Fibroblast of skin of right biceps (primary cell): Measurements from ENCODE around the gene WDR7.

Experiments
- DNase-seq: peaks from one replicate; pipeline ENCODE4 v3.0.0-alpha.2; 2013

The WDR7 gene

GRCh38 chr18:56658261-56658660 is 7.1 kb downstream of the WDR7 start:
- DNase-seq = no peak

GRCh38 chr18:56659111-56659510 is 8.0 kb downstream of the WDR7 start:
- no peak for DNase-seq

- no peak for DNase-seq
These were observed 9.5 kb downstream of the WDR7 start for GRCh38 chr18:56660655-56661054.

DNA sequence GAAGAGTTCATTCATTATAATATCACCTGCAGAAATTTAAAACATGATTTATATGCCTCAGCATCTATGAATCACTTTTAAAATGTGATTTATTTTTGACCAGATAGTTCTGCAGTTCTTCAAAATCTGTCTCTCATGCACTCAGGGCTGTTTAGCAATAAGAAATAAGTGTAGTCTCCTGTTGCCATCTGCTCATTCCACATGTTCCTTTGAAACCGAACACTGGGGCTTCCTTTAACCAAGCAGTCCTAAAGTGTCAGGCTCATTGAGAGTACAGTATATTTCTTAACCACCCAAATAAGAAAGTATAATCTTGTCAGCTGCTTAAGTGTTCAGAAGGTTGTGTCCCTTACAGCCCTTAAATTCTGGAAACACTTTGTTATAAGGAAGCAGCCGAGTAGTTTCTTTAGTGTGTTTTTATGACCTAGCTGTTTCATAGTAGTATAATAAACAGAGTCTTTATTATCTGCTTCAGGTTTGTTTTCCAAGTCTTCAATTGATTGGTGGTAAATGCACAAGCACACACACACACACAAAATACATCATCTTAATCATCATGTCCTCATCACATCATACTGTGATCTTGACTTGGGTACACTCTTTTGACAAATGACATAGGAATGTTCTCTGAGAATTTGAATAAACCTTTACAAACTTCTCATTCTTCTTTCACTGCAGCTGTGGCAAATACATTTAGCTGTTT is 10.4 kb downstream of the WDR7 start:
- DNase-seq = no peak

GRCh38 chr18:56662063-56662408 is 10.9 kb downstream of the WDR7 start:
- DNase-seq = no peak

GRCh38 chr18:56662502-56662901 is 11.3 kb downstream of the WDR7 start:
- no peak for DNase-seq

DNA sequence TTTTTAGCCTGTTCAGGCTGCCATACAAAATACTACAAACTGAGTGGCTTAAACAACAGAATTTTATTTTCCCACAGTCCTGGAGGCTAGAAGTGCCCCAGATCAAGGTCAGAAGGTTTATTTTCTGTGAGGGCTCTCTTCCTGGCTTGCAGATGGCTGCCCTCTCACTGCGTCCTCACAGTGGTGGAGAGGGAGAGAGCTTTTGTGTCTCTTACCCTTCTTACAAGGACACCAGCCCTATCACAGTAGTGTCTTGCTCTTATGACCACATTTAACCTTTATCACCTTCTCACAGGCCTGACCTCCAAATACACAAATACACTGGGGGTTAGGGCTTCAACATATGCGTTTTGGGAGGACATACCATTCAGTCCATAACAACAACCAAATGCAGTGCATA is 11.7 kb downstream of the WDR7 start:
- no peak for DNase-seq

- no peak for DNase-seq
These were observed 21.2 kb downstream of the WDR7 start for GRCh38 chr18:56672391-56672790.

GRCh38 chr18:56672981-56673380 is 21.8 kb downstream of the WDR7 start:
- no peak for DNase-seq

DNA sequence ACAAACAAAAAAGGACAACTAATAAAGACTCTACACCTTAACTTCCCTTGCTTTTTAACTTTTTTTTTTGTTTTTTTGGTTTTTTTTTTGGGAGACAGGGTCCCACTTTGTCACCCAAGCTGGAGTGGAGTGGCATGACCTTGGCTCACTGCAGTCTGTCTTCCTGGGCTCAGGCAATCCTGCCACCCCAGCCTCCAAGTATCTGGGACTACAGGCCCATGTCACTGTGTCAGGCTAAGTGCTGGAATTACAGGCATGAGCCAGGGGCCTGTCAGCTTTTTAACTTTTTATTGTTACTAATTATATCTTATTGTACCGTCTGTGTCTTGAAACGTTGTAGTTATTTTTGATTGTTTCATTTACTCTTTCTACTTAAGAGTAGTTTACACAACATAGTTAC is 25.5 kb downstream of the WDR7 start:
- DNase-seq = no peak

DNA sequence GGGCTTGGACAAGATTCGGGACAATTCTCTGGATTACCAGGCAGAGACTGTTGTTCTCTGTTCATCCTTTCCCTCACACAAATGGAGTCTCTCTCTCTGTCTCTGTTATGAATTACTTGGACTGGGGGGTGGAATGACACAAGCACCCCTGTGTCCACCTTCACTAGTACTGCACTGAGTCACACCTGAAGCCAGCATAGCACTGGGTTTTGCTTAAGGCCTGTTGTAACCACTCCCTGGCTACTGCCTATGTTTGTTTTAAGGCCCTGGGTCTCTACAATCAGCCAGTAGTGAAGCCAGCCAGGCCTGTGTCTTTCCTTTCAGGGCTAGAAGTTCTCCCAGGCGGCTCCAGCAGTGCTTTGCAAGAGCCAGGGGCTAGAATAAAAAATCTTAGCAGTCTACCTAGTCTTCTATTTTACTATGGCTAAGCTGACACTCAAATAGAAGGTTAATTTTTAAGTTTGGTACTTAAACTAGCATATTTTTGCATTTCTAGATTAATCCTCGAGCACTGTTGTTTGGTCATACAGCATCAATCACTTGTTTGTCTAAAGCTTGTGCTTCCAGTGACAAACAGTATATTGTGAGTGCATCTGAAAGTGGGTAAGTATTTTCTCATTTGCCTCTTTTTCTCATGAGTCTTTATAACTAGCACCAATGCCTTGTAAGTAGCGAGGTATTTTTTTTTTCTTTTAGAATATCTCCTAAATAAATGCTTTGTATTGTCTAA is 27.8 kb downstream of the WDR7 start:
- no peak for DNase-seq

- DNase-seq = no peak
These were observed 33.1 kb downstream of the WDR7 start for GRCh38 chr18:56684277-56684676.

DNA sequence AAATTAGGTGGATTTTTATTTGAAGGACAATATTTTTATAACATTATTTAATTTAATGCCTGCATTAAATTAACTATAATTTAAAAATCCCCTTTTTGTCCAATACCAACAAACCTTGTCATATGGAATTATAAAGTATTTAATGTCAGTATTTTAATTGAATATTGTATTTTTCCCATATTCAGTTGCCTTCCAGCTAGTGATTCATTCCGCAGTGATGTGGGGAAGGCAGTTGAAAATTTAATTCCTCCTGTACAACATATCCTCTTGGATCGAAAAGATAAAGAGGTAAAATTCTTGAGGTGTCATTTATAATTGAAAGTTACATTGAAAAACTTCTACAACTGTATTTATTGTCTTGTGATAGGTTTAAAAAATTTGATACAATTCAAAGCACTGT is 40.4 kb downstream of the WDR7 start:
- no peak for DNase-seq

GRCh38 chr18:56696966-56697365 is 45.8 kb downstream of the WDR7 start:
- peak; percentile 48 for DNase-seq

- peak; percentile 42 for DNase-seq
These were observed 51.8 kb downstream of the WDR7 start for GRCh38 chr18:56702946-56703345.

- DNase-seq = peak; percentile 90
These were observed 58.3 kb downstream of the WDR7 start for GRCh38 chr18:56709463-56709862.

DNA sequence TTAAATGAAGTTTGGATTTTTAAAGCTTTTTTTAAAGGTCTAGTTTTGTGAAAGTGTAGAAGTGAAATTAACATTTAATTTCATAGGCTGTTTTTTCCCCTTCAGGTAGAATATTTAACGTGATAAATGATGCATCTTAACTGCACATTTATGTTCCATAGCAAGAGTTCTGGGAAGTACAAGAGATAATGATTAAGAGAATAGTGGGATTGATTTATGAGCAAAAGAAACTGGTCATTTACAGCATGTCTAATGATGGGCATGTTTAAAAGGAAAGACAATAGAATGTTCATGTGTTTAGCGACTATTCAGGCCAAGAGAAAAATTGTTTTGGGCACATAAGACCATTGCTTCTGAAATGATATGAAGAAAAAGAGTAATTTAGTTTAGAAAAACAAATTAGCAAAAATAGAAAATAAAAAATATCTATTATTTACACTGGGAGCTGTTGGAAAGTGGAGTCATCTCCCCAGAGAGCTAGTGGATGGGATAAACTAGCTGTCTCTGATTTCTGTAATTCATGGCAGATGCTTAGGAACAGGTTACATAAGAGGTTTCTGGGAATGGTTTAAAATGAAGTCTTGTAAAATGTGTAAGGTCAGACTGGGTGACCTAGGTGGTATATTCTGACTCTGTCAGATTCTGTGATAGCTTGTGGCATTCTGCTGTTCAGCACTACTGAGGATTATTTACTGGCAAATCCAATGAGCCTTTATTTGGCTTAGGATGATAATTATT is 60.7 kb downstream of the WDR7 start:
- DNase-seq = peak; percentile 10

DNA sequence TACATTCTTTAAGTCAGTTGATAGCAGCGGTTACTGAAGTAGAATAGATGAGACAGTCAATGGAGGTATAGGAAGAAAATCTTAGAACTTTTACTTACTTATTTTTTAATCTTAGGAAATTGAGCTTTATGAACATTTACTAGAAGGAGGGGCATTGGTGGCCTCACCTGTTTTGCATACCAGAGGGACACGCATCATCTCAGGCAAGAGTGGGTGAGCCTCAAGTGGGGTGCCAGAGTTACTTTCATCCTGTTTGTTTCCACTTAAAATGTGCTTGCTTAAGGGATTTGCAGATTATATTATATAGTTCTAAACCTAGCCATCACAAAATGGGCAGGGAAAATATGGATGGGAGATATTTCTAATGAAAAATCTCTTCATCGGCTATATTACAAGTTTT is 61.6 kb downstream of the WDR7 start:
- DNase-seq = no peak

- DNase-seq = peak; percentile 77
These were observed 64.0 kb downstream of the WDR7 start for GRCh38 chr18:56715121-56715520.

DNA sequence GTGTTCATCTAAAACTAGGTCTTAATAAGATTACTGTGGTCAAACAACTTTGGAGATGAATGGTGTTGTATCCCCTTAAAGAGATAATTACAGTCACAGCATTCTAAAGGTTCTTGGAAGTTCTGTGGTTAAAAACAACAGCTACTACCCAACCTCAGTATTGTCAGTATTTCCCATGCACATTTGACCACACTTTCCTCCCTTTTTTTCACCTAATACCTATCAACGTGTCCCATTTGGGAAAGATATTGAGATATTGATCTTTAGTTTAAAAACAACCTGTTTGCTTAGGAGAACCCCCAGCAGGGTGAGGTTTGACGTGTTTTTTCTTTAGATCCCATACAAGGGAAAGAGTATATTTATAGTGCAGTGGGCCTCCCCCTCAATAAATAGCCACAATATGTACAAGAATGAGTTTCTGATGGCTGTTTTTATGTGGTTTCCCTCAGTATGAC is 65.6 kb downstream of the WDR7 start:
- peak; percentile 9 for DNase-seq

GRCh38 chr18:56721031-56721430 is 69.9 kb downstream of the WDR7 start:
- DNase-seq = no peak

- DNase-seq = no peak
These were observed 70.3 kb downstream of the WDR7 start for GRCh38 chr18:56721491-56721890.

DNA sequence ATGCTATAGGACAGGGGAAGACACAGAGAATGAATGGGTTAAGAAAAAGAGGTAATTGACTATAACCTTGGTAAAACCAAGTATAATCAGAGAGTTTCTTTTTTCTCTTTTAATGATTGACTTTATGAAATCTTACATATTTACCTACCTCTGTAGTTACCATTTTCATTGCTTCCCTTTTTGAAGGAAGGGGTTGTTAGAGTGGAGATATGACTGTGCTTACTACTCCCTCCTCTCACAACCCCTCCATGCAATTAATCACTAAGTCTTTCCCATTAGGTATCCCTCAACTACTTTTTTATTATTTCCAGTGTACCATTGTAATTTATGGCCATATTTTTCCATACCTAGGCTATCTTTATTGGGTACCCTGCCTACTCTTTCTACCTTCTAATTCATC is 71.4 kb downstream of the WDR7 start:
- no peak for DNase-seq

DNA sequence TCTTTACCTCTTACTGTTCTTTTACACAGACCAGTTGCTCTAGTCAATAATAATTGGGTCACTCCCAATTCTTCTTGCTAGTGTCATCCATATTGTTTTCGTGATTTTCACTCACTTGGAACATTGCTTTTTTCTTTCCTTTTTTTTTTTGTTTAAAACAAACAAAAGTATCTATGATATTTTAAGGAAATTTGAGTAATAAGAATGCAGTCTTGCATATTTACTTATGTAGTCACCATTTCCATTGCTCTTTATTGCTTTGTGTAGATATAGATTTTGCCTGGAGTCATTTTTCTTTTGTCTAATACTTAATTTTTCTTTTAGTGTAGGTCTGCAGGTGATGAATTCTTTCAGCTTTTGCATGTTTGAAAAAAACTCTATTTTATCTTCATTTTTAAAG is 71.9 kb downstream of the WDR7 start:
- no peak for DNase-seq
